Measurements from ENCODE around the gene GP5. TPM values are rescaled to one million over a fixed set of nuclear protein-coding genes. Genes with fewer than 3 reads are reported as not detected.

GP5 gene
- total and polyA plus RNA-seq, 2 of the 13 experiments (the other 11 are each of a cell fraction or from before 2014, with no cell fraction given): not detected

- TF ChIP-seq THAP9 (CRISPR knock-in tag; IDR thresholded peaks at IDR 0.05; ENCODE audit: borderline replicate concordance) (no peak), KIAA2018 (CRISPR knock-in tag; IDR thresholded peaks at IDR 0.05; ENCODE audit: borderline replicate concordance) (no peak), XRCC5 (optimal IDR thresholded peaks at IDR 0.05; ENCODE audit: low read length) (no peak), PHF8 (CRISPR knock-in tag; IDR thresholded peaks at IDR 0.05) (no peak), SUZ12 (IDR thresholded peaks at IDR 0.05; ENCODE audit: low read depth, low read length) (no peak), ZNF619 (CRISPR knock-in tag; IDR thresholded peaks at IDR 0.05) (no peak), KLF13 (CRISPR knock-in tag; IDR thresholded peaks at IDR 0.05) (no peak), ZHX1 (CRISPR knock-in tag; IDR thresholded peaks at IDR 0.05; ENCODE audit: low read depth) (no peak), SKIL (CRISPR knock-in tag; IDR thresholded peaks at IDR 0.05; ENCODE audit: borderline replicate concordance) (no peak), NFKB2 (CRISPR knock-in tag; IDR thresholded peaks at IDR 0.05; ENCODE audit: borderline replicate concordance) (no peak)
Measured at GRCh38 chr3:194365526-194365925, 33.5 kb downstream of the GP5 start (continued).
